ENCODE data around the gene GAS1. TPM values are rescaled to one million over a fixed set of nuclear protein-coding genes. Genes with fewer than 3 reads are reported as not detected.
A peak's percentile ranks its signal among the peaks of the same experiment; 100 is the strongest.

Gene GAS1
- total RNA-seq, 1 donor from 2014 or later = 70.0 TPM

DNA sequence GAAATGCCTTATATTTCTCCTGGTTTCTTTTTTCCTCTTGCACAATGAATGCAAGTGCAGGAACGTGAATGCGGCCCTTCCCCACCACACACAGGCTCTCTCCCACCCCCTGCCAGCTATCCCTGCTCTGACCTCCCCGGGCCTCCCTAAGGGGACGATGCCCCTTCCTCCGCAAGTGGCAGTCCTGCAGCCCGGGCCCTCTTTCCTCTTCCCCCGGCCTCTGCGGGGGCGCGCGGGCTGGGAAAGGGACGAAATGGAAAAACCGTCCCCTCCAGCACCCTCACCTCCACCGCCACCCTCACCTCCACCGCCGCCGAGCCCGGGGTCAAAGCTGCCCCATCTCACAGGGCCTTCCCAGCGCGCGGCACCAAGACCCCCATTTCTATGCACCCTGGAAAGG, 44.7 kb downstream of the GAS1 start:
- Mint-ChIP-seq H3K27ac (ENCODE audit: unreplicated experiment) (no peak overlapping the region), H3K27me3 (ENCODE audit: low read depth) (no peaks in the 10 kb centered on the region), H3K4me3 (ENCODE audit: unreplicated experiment) (peak overlapping the region; percentile 63), H3K9me3 (ENCODE audit: low read depth) (peaks cover 4% of the 10 kb centered on the region), H3K36me3 (ENCODE audit: low read depth) (no peaks in the 10 kb centered on the region), H3K4me1 (ENCODE audit: low read depth) (peaks cover 27% of the 10 kb centered on the region)
- TF ChIP-seq CTCF (IDR thresholded peaks at IDR 0.05) = no peak
- DNase-seq (ENCODE audit: low spot score) = no peak

DNA sequence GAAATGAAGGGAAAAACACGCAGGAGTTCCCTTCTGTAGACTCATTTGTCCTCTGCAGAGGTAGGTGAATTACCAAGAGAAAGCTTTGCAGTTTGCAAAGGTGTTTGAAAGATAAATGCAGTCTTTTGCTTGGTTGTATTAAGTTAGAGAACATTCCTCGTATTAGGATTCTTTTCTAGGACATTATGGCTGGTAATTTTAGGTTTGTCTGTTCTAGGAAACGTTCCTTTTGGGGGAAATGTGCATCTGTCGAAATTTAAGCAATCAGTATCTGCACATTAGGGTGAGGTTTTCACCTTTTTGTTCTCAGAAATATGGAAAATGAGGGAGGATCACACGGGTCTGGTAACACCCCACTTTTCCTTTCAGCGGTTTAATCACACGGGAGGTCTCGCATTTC, 45.1 kb downstream of the GAS1 start:
- peaks cover 4% of the 10 kb centered on the region for H3K9me3 Mint-ChIP-seq (ENCODE audit: low read depth)
- no peak overlapping the region for H3K27ac Mint-ChIP-seq (ENCODE audit: unreplicated experiment)
- no peaks in the 10 kb centered on the region for H3K27me3 Mint-ChIP-seq (ENCODE audit: low read depth)
- no peak for DNase-seq (ENCODE audit: low spot score)
- no peak overlapping the region for H3K4me3 Mint-ChIP-seq (ENCODE audit: unreplicated experiment)
- peaks cover 23% of the 10 kb centered on the region for H3K4me1 Mint-ChIP-seq (ENCODE audit: low read depth)
- no peak for TF ChIP-seq CTCF (IDR thresholded peaks at IDR 0.05)
- no peaks in the 10 kb centered on the region for H3K36me3 Mint-ChIP-seq (ENCODE audit: low read depth)

- DNase-seq (ENCODE audit: low spot score) = no peak
- H3K27me3 Mint-ChIP-seq (ENCODE audit: low read depth) = no peaks in the 10 kb centered on the region
- no peak overlapping the region for H3K4me3 Mint-ChIP-seq (ENCODE audit: unreplicated experiment)
- H3K36me3 Mint-ChIP-seq (ENCODE audit: low read depth) = no peaks in the 10 kb centered on the region
- no peak overlapping the region for H3K27ac Mint-ChIP-seq (ENCODE audit: unreplicated experiment)
- peaks cover 20% of the 10 kb centered on the region for H3K4me1 Mint-ChIP-seq (ENCODE audit: low read depth)
- H3K9me3 Mint-ChIP-seq (ENCODE audit: low read depth) = no peaks in the 10 kb centered on the region
- no peak for TF ChIP-seq CTCF (IDR thresholded peaks at IDR 0.05)
Measured at GRCh38 chr9:86901511-86901910, 45.8 kb downstream of the GAS1 start.

Data from chondrocyte (in vitro differentiated cells).